ENCODE measurements around the gene DECR2.

DNA sequence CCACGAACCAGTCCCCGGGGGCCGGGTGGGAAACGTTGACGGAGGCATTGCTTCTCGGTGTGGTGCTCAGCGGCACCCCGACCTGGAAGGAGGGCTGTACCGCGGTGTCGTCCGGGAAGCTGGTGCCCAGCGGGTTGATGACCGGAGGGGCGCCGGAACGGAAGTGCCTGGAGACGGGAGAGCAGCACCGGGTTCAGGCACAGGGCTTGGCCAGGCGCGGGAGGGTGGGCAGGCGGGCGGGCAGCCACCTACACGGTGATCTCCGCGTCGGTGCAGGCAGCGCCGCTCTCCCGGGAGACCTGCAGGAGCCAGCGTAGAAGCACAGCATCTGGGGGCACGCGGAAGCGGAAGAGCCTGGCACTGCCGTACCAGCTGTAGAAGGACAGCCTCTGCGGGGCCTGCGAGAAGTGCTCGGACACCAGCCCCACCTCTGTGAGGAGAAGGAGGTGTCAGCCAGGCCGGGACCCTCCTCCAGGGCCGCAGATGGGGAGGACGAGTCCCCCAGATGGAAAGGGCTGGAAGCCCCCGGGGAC, 24.2 kb upstream of the DECR2 start:
- TF ChIP-seq, protein P1, sequence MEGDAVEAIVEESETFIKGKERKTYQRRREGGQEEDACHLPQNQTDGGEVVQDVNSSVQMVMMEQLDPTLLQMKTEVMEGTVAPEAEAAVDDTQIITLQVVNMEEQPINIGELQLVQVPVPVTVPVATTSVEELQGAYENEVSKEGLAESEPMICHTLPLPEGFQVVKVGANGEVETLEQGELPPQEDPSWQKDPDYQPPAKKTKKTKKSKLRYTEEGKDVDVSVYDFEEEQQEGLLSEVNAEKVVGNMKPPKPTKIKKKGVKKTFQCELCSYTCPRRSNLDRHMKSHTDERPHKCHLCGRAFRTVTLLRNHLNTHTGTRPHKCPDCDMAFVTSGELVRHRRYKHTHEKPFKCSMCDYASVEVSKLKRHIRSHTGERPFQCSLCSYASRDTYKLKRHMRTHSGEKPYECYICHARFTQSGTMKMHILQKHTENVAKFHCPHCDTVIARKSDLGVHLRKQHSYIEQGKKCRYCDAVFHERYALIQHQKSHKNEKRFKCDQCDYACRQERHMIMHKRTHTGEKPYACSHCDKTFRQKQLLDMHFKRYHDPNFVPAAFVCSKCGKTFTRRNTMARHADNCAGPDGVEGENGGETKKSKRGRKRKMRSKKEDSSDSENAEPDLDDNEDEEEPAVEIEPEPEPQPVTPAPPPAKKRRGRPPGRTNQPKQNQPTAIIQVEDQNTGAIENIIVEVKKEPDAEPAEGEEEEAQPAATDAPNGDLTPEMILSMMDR (IDR thresholded peaks at IDR 0.05) = no peak
- TF ChIP-seq POLR2A (IDR thresholded peaks at IDR 0.05) = no peak
